Upper lobe of left lung (tissue), 4 donors: ENCODE data around the gene UBD.

ENCODE experiments used
- EP300 ChIP-seq, 4 donors: sonication (generic); formaldehyde crosslinking; IDR thresholded peaks; one replicate each; pipeline ENCODE4 v1.5.1; 2017; ENCODE audit warnings: antibody characterized with exemption in 4 of 4, control low read depth in 2 of 4
- POLR2A ChIP-seq, 4 donors: fragments of 450-650 bp; IDR thresholded peaks; one replicate each; pipeline ENCODE4 v1.5.1; 2016 to 2017; ENCODE audit warnings: antibody characterized with exemption in 4 of 4, mild to moderate bottlenecking in 2 of 4
- TF ChIP-seq, protein P1 (sequence below), 6 experiments: fragments of 450-650 bp in 4 of 6; fragments of 200-600 bp in 2 of 6; sonication (generic) in 2 of 6; IDR thresholded peaks; one replicate each; pipeline ENCODE4 v1.5.1; 2016 to 2019; ENCODE audit warnings: antibody characterized with exemption in 6 of 6

DNA sequence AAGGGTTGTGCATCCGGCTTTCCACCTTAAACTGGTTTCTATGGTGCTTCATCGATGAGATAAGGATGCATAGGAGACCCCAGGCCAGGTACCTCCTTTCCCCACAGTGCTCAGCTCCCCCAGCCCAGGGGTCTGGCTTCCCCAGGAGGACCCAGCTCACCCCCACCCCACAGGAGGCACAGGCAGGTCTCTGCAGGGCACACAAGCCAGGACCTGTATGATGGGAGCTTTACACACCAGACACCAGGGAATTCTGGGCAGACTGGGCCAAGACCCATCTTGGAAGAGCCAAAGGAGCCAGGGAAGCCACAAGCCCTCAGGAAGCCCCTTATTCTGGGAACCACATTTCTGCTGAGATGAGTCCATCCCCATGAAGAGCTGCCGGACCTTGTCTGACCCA, 29.6 kb downstream of the UBD start:
- TF ChIP-seq POLR2A (IDR thresholded peaks at IDR 0.05), result no peak
- no peak for TF ChIP-seq EP300 (IDR thresholded peaks at IDR 0.05)
- TF ChIP-seq, protein P1, sequence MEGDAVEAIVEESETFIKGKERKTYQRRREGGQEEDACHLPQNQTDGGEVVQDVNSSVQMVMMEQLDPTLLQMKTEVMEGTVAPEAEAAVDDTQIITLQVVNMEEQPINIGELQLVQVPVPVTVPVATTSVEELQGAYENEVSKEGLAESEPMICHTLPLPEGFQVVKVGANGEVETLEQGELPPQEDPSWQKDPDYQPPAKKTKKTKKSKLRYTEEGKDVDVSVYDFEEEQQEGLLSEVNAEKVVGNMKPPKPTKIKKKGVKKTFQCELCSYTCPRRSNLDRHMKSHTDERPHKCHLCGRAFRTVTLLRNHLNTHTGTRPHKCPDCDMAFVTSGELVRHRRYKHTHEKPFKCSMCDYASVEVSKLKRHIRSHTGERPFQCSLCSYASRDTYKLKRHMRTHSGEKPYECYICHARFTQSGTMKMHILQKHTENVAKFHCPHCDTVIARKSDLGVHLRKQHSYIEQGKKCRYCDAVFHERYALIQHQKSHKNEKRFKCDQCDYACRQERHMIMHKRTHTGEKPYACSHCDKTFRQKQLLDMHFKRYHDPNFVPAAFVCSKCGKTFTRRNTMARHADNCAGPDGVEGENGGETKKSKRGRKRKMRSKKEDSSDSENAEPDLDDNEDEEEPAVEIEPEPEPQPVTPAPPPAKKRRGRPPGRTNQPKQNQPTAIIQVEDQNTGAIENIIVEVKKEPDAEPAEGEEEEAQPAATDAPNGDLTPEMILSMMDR (IDR thresholded peaks at IDR 0.05), result no peak
